RKO (cell line): ENCODE measurements around the gene ARID5A.
A peak's percentile ranks its signal among the peaks of the same experiment; 100 is the strongest.

Experiments
- DNase-seq: peaks from one replicate; pipeline ENCODE4 v3.0.0-alpha.2; 2016; ENCODE audit warnings: low spot score

ARID5A gene

DNA sequence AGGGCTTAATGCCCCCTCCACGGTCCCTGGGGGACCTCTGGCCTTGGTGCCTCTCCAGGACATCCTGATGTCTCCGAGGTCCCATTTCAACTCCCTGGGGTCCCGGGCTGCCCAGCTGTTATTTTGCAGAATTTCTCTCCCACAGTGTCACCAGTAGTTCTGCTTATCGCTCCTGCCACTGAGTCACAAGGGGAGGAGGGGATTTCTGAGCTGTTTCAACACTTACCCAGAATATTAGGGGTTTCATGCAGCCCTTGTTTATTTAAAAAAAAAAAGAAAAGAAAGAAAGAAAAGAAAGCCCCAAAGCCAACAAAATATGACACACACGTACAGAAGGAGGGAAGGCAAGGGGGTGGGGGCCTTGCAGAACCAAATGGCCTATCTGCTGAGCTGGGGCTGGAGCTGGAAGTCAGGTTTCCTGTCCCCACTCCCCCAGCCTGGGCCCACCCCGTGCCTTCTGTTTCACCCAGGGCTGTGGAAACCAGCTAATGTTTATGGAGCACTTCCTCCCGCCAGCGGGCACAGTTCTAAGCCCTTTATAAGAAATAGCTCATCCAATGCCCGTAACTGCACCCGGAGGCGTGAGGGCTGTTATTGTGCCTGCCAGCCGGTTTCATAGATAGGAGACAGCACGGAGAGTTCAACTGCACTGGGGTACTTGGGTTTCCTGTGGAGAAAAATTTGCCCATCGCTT lies 8.4 kb upstream of the ARID5A start:
- no peak for DNase-seq

DNA sequence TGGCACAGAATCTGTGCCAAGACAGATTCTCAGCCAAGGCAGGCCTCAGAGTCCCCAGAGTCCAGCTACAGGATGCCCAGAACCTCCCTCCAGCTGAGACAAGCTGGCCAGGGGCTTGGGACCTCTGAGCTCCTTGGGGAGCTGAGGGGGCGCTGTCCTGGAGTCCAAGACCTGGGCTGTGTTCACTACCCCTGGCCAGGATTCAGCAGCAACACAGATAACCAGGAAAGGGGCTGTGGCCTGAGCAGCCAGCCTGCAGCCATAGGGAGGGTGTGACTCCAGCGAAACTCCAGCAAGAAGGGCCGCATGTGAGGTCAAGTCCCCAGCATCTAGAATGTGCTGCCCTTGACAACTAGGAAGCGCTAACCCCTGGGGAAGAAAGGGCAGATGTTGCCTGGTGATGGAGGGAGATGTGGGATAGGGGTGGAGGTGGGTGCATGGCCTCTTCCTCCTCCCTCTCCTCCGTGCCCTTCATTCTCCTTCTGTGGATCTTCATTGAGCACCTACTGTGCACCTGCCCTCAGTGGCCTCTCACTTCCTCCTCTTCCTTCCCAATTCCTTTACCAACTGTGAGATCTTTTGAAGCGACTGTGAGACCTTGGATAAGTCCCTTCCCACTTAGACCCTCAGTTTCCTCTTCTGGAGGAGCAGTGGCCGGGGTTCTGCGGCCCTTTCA lies 7.7 kb upstream of the ARID5A start:
- DNase-seq, result no peak

DNA sequence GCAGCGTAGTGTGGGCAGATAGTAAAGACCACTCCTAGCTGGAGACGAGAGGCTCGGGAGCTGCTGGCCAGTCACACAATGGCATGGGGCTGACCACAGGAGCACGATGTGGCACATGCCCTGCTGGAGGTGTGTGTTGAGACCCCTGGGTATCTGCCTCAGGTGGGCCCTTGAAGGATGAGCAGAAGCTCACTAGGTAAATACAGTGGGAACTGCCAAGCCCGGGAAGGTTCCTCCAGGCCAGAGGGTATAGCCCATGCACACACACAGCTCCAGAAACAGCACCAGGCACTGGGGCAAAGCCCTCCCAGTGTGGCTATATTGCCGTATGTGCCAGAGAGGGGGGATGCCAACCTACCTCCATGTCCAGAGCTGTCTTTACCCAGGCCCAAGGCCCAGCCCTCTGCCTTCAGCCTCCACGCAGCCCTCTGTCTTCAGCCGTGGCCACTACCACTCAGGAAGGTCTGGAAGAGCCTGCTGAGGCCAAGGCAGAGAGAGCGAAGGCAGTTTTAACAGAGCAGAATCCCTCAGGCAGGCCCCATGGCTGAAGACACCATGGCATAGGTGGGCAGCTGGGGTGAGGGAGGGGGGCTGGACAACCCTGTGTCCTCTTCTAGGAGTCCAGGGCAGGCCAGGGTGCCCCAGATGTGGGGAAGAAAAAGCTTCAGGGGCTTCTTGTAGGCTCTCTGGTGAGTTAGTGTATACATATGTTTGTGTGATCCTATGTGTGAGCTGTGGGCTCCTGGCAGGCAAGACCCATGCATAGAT lies 7.0 kb upstream of the ARID5A start:
- DNase-seq, result no peak

- no peak for DNase-seq
These were observed 6.5 kb upstream of the ARID5A start for GRCh38 chr2:96530144-96530430.

DNA sequence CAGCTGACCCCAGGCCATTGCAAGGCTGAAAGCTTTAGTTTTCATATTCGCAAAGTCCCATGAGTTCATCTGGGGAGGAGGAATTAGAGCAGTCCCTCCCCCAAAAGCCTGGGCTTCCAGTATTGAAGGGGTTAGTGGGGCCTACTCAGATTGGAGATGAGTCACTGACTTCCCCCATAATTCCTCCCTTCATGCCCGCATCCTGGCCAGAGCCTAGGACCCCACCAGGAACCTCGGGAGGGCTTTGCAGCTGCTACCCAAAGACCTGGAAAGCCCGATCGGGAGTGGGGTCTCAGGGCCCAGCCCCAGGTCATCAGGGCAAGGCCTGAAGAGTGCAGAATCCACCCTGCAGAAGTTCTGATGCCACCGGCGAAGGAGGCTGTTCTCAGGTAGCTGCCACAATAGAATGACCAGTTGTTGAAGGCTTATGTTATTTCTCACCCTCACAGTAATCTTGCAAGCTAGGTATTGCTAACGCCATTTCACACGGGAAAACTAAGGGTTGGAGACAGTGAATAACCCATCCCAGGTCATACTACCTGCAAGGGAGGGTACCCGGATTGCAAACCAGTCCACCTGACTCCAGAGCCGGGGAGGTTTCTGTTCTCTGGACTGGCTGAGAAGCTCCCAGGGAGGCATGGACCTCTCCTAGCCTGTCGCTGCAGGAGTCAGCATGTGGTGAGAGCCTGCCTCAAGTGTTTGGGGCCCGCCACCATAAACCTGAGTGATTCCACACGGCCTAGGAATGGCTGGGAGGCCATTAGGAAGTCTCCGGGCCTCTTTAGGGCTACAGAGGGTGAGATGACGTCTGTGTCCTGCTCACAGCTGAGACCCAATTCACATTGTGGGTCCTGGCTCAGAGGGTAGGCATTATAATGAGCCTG lies 5.8 kb upstream of the ARID5A start:
- no peak for DNase-seq

DNA sequence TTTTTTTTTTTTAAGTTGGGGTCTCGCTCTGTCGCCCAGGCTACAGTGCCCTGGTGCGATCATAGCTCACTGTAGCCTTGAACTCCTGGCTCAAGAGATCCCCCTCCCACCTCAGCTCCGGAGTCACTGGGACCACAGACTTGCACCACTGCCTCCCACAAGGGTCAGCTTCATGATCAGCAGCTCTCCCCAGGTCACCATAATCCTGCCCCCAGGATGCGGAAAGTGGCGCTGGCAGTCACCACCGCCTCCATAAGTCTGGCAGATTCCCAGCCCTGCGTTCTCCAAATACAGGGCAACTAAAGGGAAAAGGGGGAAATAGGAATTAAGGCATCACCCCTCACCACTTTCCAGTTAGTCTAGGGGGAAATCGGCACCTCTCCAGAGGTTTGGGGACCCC lies 5.2 kb upstream of the ARID5A start:
- no peak for DNase-seq

DNA sequence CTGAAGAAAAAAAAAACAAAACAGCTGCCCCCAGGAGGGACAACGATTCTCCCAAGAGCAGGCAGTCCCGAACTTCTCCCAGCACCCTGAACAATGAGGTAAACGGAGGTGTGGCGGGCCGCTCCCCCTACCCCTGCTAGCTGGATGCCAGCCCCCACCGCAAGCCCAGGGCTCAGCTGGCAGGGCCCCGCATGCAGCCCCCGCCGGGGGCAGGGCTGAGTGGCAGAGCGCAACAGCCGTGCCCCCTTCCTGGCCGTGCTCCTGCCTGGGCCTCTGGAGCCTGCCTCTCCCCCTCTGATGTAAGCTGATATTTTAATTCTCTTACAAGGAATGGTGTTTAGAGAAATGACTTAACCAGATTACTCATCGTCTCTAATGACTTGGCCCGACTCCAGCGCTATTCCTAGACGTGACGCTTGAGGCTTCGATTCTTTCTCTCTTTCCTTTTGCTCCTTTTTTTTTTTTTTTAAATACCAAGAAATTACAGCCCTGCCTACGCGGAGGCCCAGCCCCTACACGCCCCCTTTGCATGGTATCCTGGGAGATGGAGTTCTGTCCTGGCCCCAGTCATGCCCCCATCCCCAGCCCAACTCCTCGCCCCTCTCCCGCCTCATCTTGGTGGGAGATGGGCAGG lies 4.6 kb upstream of the ARID5A start:
- DNase-seq, result peak; percentile 99

DNA sequence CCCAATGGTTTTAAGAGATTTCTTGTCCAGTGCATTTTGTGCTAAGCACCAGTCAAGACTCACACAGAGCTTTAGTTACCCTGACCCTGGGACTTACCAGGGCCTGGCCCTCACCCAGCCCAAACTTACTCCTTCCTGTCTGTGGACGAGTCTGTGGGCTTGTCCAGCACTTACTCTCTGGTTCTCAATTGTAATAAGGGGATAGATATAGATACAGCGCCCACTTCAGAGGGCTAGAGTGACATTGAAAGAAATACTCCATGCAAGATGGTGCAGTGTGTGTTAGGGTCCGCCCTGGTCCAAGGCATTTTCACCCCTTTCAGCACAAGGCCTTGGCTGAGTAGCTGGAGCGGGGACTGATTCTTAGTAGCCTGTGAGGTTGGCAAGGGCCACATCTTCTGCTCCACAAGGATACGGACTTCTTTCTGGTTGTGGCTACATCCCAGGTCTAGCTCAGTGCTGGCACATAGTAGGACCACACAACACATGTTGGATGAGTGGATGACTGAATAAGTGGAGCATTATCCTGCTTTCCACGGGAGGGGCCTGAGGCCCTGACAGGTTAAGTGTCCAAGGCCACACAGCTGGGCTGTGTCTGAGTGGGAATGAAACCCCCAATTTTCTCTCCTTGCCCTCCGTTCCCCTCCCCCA lies 3.8 kb upstream of the ARID5A start:
- DNase-seq, result no peak

DNA sequence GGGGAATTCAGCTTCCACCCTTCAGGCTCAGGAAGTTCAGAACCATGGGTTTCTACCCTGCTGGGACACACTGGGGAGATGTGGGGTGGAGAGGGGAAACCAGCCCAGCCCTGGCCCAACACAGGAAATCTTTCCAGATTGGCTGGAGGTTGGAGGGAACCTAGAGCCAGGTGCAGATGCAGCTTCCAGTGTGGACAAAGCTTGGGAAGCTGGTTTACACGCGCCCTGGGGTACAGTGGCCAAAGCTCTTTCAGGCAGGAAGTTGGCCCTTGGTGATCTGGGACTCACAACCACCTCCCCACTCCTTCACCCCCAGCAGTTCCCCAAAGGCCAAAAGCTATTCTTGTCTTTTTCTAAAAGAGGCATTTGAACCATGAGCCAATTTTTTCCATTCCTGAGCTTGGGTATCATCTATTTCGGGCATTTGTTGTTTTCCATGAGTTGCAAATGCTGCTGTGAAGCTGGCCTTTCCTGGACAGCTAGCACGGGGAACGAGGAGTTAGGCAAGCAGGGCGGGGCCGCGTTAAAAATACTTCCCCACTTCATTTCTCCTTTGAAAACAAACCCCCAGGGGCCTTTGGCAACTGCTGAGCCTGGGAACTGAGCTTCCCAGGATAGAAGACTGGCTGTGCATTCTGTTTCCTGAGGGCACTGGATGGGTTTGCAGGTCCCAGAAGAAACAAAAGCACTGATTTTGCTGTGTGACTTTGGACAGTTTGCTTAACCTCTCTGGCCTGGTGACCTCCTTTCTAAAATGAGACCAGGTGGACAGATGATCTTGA lies 3.1 kb upstream of the ARID5A start:
- no peak for DNase-seq

DNA sequence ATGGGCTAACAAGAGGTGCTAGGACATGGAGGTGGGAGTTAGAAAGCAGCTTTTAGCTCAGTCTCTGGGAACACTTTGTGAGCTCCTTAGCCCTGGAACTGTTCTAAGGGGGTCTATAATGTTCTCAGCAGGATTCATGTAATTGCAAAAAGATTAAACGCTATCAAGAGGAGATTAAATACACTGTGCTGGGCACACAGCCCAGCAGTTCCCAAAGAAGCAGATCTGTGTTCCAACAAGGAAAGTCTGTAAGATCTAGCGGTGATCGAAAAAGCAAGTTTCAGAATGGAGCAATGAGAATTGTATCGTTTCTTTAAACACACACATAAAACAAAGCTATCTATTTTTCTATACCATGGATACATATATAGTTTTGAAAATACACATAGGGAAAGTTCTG lies 2.4 kb upstream of the ARID5A start:
- no peak for DNase-seq

GRCh38 chr2:96534701-96535181 lies 1.8 kb upstream of the ARID5A start:
- no peak for DNase-seq

GRCh38 chr2:96535331-96535730 lies 1.2 kb upstream of the ARID5A start:
- no peak for DNase-seq

- DNase-seq, result peak; percentile 58
These were observed 648 bp downstream of the ARID5A start for GRCh38 chr2:96537066-96537733.

- DNase-seq, result no peak
These were observed 1.4 kb downstream of the ARID5A start for GRCh38 chr2:96537734-96538486.

GRCh38 chr2:96538487-96539214 lies 2.1 kb downstream of the ARID5A start:
- no peak for DNase-seq

DNA sequence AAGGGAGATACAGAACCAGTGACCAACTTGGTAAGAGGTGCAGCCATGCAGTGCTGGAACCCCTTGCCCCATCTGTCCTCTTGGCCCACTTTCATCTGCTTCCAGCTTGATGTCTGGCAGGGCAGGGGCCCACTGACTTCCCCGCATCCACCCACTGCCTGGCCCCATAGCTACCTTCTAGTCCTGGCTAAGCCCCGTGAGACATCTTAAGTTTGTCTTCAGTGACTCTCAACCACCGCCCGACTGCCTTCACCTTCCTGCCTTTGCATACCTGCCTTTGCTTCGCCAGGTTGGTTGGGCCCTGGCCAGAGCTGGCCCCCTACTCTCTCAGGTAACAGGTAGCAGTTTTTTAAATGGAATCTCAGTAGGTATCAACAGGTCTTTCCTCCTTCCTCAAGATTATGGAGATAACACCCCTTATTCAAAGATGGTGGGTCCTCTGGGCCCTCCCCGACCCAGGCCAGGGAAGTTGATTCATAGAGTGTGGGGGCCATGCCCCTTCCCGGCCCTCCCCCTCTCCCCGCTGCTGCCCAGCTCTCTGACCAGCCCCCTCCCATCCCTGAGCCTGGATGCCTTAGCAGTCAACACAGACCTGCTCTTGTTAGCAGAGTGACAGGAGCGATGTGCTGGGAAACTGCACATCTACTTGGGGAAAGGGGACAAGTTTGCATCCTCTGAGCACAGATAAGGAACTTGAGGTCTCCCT lies 2.8 kb downstream of the ARID5A start:
- no peak for DNase-seq

GRCh38 chr2:96540136-96540535 lies 3.6 kb downstream of the ARID5A start:
- peak; percentile 22 for DNase-seq
